Nephron (organoid): Measurements from ENCODE around the gene CGAS.

ENCODE experiments used
- H3K27ac Mint-ChIP-seq, 3 experiments: 2 replicates each; pipeline ENCODE4 v1.8.0; 2020; ENCODE audit warnings: mixed read lengths in 3 of 3, mild to moderate bottlenecking in 2 of 3, moderate library complexity in 1 of 3
- H3K27me3 Mint-ChIP-seq: 2 replicates; pipeline ENCODE4 v1.8.0; 2021; ENCODE audit warnings: low read depth, mild to moderate bottlenecking, moderate library complexity, mixed read lengths
- H3K36me3 Mint-ChIP-seq: 2 replicates; pipeline ENCODE4 v1.8.0; 2020; ENCODE audit warnings: low read depth, mixed read lengths
- H3K4me1 Mint-ChIP-seq: 2 replicates; pipeline ENCODE4 v1.8.0; 2020; ENCODE audit warnings: mixed read lengths
- H3K4me3 Mint-ChIP-seq, 3 experiments: 2 replicates each; pipeline ENCODE4 v1.8.0; 2020; ENCODE audit warnings: mild to moderate bottlenecking in 3 of 3, mixed read lengths in 3 of 3, moderate library complexity in 2 of 3
- H3K9me3 Mint-ChIP-seq: 2 replicates; pipeline ENCODE4 v1.8.0; 2020; ENCODE audit warnings: mixed read lengths
- CTCF ChIP-seq, 3 experiments: fragments of 200-600 bp; sonication (generic); IDR thresholded peaks; one replicate each; pipeline ENCODE4 v1.5.0; 2021; ENCODE audit warnings: antibody characterized with exemption in 3 of 3; ENCODE audit not compliant: unreplicated experiment in 3 of 3

CGAS gene

GRCh38 chr6:73455865-73456629 lies 4.0 kb upstream of the CGAS start:
- no peaks in the 10 kb centered on the region for H3K4me1 Mint-ChIP-seq
- H3K27ac Mint-ChIP-seq, result no peak overlapping the region
- TF ChIP-seq CTCF (IDR thresholded peaks at IDR 0.05; ENCODE audit: unreplicated experiment in 3 of 3), result no peak
- H3K27me3 Mint-ChIP-seq, result peaks cover 4% of the 10 kb centered on the region
- no peaks in the 10 kb centered on the region for H3K36me3 Mint-ChIP-seq
- no peaks in the 10 kb centered on the region for H3K9me3 Mint-ChIP-seq
- no peak overlapping the region for H3K4me3 Mint-ChIP-seq

- TF ChIP-seq CTCF (IDR thresholded peaks at IDR 0.05; ENCODE audit: unreplicated experiment in 3 of 3), result no peak
- Mint-ChIP-seq H3K36me3 (no peaks in the 10 kb centered on the region), H3K27me3 (peaks cover 14% of the 10 kb centered on the region), H3K4me1 (no peaks in the 10 kb centered on the region), H3K27ac (no peak overlapping the region), H3K4me3 (peak overlapping the region; percentile 38 to 75 (median 53)), H3K9me3 (peaks cover 3% of the 10 kb centered on the region)
Measured at GRCh38 chr6:73451223-73452106, 632 bp downstream of the CGAS start.

GRCh38 chr6:73443555-73443954 lies 8.5 kb downstream of the CGAS start:
- Mint-ChIP-seq H3K36me3 (no peaks in the 10 kb centered on the region), H3K9me3 (no peaks in the 10 kb centered on the region), H3K27me3 (peaks cover 4% of the 10 kb centered on the region), H3K27ac (no peak overlapping the region), H3K4me3 (no peak overlapping the region), H3K4me1 (no peaks in the 10 kb centered on the region)
- TF ChIP-seq CTCF (IDR thresholded peaks at IDR 0.05; ENCODE audit: unreplicated experiment in 3 of 3), result no peak

- Mint-ChIP-seq H3K4me3 (no peak overlapping the region), H3K4me1 (no peaks in the 10 kb centered on the region), H3K9me3 (no peaks in the 10 kb centered on the region), H3K27ac (no peak overlapping the region), H3K36me3 (no peaks in the 10 kb centered on the region), H3K27me3 (no peaks in the 10 kb centered on the region)
- TF ChIP-seq CTCF (IDR thresholded peaks at IDR 0.05; ENCODE audit: unreplicated experiment in 3 of 3), result no peak
Measured at GRCh38 chr6:73435236-73435635, 16.9 kb downstream of the CGAS start.

GRCh38 chr6:73421534-73421933 lies 30.6 kb downstream of the CGAS start:
- Mint-ChIP-seq H3K4me1 (peaks cover 7% of the 10 kb centered on the region), H3K4me3 (no peak overlapping the region)

More at GRCh38 chr6:73421534-73421933, 30.6 kb downstream of the CGAS start:
- Mint-ChIP-seq H3K27me3 (no peaks in the 10 kb centered on the region), H3K27ac (no peak overlapping the region), H3K36me3 (no peaks in the 10 kb centered on the region), H3K9me3 (no peaks in the 10 kb centered on the region)
- TF ChIP-seq CTCF (IDR thresholded peaks at IDR 0.05; ENCODE audit: unreplicated experiment in 3 of 3), result no peak
